ENCODE measurements around the gene TIGIT.
"Not testable (repeated sequence)": the region's sequence is repeated elsewhere in the genome, so short reads cannot be mapped to it uniquely, and the experiment has no call there.

The TIGIT gene

DNA sequence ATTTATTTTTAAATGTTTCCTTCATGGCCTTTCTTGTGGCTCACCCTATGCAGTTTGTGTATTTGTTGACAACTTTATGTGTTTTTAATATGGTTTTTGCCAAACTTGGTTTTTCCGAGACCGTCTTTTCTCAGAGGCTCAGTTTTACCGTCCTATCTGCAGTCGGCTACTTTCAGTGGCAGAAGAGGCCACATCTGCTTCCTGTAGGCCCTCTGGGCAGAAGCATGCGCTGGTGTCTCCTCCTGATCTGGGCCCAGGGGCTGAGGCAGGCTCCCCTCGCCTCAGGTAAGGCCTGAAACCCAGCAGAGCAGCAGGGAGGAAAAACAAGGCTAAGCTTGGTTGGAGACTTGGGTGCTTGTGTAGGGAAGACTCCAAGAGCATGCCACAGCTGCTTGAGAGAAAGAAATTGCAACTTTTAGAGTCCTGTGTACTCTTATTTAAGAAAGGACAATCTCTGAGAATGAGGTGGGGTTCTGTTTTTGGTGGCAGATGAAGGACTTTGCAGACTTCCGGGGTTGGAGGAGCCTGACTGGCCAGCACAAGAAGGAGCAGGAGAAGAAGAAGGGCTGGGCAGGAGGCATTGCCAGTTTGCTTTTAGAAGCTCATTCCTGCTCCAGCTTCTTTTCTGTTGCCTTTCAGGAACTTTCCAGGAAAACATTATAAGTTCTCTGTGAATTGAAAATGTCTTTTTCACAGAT, at the start of gene TIGIT:
TSS of gene TIGIT (plus strand) at position 191 of the 698 bp plus-strand sequence. CDS start at position 225, 34 bp downstream.
- DNase-seq (ENCODE audit: low spot score): no peak

- no peak for DNase-seq (ENCODE audit: low spot score)
Measured at GRCh38 chr3:114252954-114253353, 40.9 kb upstream of the TIGIT start.

- no peak for DNase-seq (ENCODE audit: low spot score)
Measured at GRCh38 chr3:114253505-114253904, 40.3 kb upstream of the TIGIT start.

- DNase-seq (ENCODE audit: low spot score): no peak
Measured at GRCh38 chr3:114259566-114259965, 34.3 kb upstream of the TIGIT start.

DNA sequence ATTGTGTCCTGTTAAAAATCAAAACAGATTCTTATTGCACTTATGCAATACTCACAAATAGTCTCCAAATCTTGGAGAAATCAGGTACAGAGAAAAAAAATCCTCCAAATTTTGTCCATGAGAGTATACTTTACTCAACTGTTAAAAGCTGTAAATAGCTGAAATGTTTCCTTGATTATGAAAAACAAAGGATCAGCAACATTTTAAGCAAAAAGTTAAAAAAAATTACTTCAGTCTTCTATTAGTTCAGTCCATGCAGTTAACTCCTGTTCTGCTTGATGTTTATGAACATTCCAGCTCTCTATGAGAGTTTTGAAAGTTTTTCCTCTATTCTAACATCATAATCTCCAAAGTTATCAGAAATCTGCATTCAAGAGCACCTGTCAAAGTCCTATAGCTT, 33.7 kb upstream of the TIGIT start:
- no peak for DNase-seq (ENCODE audit: low spot score)

- no peak for DNase-seq (ENCODE audit: low spot score)
Measured at GRCh38 chr3:114270019-114270418, 23.8 kb upstream of the TIGIT start.

DNA sequence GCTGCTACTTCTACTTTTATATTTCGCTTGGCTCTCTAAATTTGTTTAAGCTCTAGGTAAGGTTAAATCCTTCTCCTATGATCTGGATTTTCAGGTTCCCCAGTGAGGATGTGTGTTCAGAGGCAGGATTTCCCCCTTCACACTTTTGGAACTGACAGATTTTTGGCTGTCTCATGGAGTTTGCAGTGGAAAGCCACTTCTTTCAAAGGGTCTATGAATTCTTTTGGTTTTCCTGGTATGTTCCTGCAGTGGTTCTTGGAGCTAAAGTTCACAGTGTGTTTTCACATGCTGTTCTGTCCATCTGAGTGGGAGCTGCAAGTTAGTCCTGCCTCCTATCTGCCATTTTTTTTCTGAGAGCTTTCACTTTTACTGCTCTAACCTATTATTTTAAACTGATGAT, 21.6 kb upstream of the TIGIT start:
- DNase-seq (ENCODE audit: low spot score): no peak

DNA sequence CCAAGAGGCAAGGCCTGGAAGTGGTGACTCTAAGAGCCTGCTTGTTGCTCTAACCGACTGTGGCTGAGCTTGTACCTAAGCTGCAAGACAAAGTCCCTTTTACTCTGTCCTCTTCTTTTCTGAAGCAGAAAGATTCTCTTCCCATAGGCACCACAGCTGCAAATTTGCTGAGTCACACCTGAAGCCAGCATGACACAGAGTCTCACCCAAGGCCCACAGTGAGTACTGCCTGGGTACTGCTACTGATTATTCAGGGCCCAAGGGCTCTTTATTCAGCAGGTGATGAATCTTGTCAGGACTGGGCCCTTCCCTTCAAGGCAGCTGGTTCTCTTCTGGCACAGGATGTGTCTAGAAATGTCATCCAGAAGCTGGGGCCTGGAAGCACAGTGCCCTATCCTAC, 18.9 kb upstream of the TIGIT start:
- DNase-seq (ENCODE audit: low spot score): no peak

DNA sequence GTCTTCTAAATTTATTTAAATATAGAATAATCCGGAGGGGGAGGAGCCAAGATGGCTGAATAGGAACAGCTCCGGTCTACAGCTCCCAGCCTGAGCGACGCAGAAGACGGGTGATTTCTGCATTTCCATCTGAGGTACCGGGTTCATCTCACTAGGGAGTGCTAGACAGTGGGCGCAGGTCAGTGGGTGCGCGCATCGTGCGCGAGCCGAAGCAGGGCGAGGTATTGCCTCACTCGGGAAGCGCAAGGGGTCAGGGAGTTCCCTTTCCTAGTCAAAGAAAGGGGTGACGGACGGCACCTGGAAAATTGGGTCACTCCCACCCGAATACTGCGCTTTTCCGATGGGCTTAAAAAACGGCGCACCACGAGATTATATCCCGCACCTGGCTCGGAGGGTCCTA, 17.0 kb upstream of the TIGIT start:
- DNase-seq (ENCODE audit: low spot score): not testable (repeated sequence)

DNA sequence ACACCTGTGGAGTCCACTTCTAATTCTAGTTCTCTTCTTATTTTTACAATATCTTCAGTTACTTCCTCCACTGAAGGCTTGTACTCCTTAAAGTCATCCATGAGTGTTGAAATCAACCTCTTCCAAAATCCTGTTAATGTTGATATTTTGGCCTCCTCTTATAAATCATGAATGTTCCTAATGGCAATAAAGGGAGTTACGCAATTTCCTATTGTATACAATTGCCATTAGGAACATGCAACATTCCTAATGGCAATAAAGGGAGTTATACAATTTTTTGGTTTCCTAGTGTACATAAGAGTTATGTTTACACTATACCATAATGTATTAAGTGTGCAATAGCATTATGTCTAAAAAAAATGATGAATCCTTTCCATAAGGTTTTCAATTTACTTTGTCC, 9.2 kb upstream of the TIGIT start:
- no peak for DNase-seq (ENCODE audit: low spot score)

DNA sequence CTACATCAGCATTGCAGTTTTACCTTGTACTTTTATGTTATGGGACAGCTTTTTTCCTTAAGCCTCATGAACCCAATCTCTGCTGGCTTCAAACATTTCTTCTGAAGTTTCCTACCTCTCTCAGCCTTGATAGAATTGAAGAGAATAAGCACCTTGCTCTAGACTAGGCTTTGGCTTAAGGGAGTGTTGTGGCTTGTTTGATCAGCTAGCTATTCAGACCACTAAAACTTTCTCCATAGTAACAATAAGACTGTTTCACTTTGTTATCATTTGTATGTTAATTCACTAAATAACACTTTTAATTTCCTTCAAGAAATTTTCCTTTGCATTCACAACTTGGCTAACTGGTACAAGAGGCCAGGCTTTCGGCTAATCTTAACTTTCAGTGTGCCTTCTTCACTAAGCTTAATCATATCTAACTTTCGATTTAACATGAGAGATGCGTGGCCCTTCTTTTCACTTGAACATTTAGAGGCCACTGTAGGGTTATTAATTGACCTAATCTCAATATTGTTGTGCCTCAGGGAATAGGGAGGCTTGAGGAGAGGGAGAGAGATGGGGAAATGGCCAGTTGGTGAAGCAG, 8.1 kb upstream of the TIGIT start:
- peak; percentile 51 for DNase-seq (ENCODE audit: low spot score)

DNA sequence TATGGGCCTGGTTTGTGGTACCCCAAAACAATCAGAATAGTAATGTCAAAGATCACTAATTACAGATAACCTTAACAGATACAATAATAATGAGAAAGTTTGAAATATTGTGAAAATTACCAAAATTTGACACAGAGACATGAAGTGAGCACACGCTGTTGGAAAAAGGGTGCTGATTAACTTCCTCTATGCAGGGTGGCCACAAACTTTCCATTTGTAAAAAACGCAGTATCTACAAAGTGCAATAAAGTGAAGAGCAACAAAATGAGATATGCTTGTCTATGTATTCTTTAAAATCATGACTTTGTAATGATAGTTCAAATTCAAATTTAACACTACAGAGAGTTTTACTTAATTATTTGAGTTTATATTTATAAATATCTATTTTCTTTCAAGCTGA, 7.6 kb upstream of the TIGIT start:
- DNase-seq (ENCODE audit: low spot score): no peak

- DNase-seq (ENCODE audit: low spot score): peak; percentile 95
Measured at GRCh38 chr3:114290911-114291901, 2.6 kb upstream of the TIGIT start.

GRCh38 chr3:114294940-114295480, 1.2 kb downstream of the TIGIT start:
- DNase-seq (ENCODE audit: low spot score): peak; percentile 61

DNA sequence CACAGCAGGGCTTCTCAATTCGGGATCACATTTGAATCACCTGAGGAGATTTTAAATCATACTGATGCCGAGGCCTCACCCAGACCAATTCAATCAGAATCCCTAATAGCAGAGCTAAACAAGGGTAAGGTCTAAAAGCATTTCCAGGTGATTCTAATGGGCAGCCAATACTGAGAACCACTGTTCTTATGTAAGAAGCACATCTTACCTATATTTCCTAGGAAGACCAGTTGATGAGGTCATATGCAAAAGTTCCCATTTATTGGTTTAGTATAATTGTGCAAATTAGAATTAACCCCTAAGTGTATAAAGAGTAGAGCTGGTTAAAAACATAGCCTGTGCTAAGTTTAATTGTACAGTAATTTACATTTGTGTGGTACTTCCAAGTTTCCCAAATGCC, 2.1 kb downstream of the TIGIT start:
- DNase-seq (ENCODE audit: low spot score): no peak

- peak; percentile 58 for DNase-seq (ENCODE audit: low spot score)
Measured at GRCh38 chr3:114299421-114299820, 5.6 kb downstream of the TIGIT start.

DNA sequence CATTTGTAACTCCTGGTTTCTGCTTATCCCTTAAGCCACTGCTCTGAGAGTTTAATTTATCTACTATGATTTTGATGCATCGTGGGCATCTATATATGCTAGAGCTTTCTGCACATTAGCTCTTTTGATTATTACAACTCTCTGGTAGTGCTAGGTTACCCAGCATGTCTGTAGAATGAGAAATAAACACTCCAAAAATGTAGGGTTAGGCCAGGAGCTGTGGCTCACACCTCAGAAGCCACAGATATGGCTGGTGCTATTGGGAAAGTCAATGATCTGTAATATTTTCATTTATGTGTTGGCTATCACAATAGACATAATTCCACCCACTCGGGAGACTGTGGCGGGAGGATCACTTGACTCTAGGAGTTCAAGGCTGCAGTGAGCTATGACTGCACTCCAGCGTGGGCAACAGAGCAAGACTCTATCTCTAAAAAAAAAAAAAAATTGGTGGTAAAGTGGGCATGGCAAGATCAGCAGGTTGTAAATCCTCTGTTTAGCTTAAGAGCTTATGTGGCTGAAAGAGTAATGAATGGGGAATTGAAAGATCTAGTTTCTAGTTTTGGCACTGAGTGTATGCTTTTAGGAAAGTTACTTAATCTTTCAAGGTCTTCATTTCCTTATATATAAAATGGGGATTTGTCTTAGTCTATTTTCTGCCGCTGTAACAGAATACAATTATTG, 6.3 kb downstream of the TIGIT start:
- DNase-seq (ENCODE audit: low spot score): no peak

- DNase-seq (ENCODE audit: low spot score): peak; percentile 63
Measured at GRCh38 chr3:114307222-114307830, 13.5 kb downstream of the TIGIT start.

DNA sequence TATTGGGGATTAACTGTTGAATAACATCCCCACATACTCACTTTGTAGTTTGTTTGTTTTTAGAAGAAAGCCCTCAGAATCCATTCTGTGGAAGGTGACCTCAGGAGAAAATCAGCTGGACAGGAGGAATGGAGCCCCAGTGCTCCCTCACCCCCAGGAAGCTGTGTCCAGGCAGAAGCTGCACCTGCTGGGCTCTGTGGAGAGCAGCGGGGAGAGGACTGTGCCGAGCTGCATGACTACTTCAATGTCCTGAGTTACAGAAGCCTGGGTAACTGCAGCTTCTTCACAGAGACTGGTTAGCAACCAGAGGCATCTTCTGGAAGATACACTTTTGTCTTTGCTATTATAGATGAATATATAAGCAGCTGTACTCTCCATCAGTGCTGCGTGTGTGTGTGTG, 14.0 kb downstream of the TIGIT start:
- DNase-seq (ENCODE audit: low spot score): no peak

- no peak for DNase-seq (ENCODE audit: low spot score)
Measured at GRCh38 chr3:114308377-114308776, 14.5 kb downstream of the TIGIT start.

- DNase-seq (ENCODE audit: low spot score): peak; percentile 72
Measured at GRCh38 chr3:114308830-114309229, 15.0 kb downstream of the TIGIT start.

All from CD4-positive, alpha-beta T cell treated with Interleukin-2 at 100 ng/mL for 4 hours (primary cell).